Activated T-helper 9 cell treated with anti-CD3 and anti-CD28 coated beads, Interleukin-2, amount 50 U/mL, for 16 hours (primary cell): ENCODE results near the gene COL5A1.

ENCODE experiments used
- DNase-seq: peaks from one replicate; pipeline ENCODE4 v3.0.0-alpha.2; 2020; ENCODE audit warnings: low read depth

COL5A1 gene

DNA sequence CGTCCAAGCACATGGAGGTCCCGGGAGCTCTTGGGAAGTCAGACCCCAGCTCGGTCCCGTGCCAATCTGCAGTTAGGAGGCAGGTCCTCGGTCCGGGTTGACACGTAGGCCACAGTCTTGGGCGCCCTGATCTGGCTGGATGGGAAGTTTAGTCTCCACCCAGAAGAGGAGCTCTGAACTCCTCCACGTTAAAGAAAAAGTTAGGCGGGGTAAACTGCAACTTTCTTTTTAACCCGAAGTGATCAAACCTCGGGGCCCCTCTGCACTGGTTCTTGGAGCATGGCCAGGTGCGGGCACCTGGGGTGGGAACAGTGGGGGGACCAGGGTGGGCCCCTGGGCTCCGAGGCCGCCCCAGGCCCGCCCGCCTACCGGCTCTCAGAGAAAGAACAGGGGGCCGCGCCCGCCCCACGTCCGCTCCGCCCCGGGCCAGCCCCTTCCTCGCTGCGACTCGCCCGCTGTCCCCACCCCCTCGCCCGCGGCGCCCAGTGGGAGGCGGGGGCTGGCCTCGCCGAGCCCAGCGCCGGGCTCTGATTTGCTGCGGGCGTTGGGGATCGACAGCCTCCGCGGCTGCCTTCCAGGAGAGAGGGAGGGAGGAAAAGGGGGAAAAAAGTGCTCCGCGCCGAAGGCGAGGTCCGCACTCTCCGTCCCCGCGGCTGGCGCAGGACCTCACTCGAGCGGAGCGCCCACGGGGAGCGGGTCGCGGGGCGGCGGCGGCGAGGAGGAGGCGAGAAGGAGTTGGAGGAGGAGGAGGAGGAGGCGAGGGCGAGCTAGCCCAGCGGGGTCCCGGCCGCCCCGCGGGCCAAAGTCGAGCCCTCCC, at the start of gene COL5A1:
TSS of gene COL5A1 (plus strand) at position 631 of the 817 bp plus-strand sequence. CDS start 385 bp downstream, outside the sequence.
- peak; percentile 39 for DNase-seq

DNA sequence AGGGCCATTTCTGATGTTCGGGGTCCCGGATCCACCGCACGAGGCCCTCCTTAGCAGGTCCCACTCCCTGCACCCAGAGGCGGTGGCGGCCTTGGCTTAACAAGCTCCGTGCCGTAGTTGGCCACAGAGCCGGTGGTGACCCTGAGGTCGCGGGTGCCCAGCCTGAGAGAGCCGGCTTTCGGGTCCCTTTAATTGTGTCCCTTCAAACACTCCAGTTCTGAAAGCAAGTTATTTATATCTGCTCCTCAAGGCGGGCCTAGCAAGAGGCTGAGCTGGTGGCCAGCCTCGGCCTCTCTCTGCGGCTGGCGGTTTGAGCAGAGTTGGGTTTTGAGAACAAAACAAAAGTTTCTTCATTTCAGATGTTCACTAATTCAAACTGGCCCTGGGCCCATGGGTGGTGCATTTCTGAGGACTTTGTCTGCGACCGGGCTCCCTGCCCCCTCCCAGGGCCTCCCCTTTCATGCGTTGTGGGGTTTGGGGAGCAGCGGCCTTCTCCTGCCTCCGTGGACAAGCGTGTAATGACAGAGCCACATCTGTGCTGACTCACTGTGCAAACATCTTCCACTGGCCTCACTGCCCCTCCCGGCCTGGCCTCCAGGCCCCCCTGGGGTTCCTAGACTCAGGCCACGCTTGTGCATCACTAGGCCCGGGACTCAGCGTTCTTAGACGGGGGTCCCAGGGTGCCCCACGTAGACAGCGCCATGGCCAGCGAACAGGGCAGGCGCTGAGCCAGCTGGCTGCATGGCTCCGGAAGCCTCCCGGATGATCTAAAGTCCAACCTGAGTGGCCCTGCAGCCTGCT, 49.4 kb upstream of the COL5A1 start:
- DNase-seq = no peak

DNA sequence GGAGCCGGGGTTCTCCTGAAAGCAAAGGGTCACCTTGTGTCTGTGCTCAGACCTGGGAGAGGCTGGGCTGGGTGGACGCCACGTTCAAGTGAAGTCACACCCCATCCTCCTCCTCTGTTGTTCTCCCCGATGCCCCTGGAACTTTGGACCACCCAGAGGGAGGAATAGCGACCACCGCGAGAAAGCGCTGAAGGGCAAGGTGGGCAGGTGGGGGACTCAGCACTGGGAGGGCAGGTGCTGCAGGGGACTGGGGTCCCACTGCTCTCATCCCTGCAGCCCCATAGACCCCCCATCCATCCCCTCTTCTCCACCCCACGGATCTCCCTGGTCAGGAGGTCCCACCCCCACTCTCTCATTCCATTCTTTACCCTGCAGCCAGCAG, 48.8 kb upstream of the COL5A1 start:
- DNase-seq = no peak

DNA sequence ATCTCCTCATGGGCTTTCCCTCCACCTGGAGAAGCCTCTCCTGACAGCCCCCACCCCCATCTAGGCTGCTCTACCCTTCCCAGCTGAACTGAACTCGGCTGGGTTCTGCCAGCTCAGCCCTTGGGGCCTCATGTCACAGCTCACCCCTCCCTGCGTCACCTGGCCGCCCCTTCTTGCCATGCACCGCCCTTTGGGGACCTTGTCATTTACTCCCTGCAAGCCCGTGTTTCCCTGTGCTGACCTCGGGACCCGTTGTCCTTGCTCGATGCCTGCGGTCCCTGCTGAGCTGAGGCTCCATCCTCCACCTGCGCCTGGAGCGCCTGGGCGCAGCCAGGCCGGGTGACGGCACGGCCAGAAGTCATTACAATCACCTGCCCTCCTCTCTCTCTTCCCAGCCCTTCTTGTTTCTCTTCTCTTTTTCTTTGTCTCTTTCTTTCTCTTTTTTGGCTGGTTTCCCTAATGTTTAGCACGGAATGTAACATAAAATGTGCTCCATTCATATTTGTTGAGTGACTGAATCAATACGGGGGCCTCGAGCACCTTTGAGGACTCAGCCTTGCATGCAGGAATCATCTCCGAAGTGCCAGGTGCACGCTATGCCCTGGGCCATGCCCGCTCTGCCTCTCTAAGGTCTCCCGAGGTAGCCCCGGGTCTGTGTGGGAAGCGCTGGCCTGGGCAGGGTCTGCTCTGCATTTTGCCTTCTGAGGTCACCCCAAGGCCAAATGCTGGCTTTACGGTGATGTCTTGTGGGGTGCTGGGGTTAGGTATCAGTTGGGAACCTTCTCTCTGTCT, 48.1 kb upstream of the COL5A1 start:
- no peak for DNase-seq

DNA sequence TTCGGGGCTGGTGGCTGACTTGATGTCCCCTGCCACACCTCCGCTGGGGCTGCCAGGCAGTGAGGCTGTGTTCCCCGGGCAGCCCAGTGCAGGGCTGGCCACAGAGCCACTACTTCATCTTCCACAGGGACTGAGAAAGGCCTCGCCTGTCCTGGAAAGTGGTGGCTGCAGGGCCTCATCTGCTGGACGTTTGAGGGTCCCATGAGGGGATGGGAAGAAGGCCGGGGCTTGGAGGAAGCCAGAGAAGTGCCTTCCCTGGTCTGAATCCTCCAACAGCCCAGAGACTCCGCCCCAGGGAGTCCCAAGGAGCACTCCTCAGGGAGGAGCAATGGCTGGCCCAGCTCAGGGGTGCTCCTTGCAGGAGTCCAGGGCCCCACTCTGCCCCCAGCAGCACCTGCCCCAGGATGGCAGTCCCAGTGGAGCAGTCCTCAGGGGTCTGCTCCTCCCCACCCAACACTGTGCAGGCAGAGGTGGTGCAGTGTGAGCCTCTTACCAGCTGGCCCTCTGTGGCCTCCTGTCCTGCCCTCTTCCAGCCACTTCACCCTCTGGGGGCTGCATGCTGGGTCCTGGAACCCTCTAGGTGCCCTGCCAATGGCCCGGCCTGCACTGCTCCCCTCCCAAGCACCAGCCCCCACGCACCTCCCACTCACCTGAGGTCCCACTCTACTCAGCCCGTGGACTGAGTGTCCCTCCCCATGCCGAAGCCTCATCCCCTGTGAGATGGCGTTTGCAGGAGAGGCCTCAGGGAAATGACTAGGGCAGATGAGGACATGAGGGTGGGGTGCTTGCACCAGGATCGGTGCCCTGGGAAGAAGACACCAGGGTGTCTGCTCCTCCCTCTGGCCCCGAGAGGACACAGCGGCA, 47.3 kb upstream of the COL5A1 start:
- DNase-seq = no peak

DNA sequence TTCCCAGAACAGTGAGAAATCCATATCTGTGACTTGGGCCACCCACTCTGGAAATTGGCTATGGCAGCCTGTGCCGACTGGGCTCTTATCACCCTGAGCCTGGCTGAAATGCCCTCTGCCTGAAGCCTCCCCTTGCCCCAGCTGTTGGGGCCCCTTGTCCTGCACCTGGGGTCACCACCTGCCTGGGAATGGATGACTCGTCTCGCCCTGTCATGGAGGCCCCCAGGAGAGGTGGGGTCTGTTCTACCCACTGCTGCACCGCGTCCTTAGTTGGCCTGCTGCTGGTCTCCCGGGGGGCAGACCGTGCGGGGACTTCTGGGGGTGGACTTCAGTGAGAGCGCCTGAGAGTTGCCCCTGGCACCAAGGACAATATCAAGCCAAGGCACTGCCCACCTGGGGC, 46.6 kb upstream of the COL5A1 start:
- DNase-seq = no peak

DNA sequence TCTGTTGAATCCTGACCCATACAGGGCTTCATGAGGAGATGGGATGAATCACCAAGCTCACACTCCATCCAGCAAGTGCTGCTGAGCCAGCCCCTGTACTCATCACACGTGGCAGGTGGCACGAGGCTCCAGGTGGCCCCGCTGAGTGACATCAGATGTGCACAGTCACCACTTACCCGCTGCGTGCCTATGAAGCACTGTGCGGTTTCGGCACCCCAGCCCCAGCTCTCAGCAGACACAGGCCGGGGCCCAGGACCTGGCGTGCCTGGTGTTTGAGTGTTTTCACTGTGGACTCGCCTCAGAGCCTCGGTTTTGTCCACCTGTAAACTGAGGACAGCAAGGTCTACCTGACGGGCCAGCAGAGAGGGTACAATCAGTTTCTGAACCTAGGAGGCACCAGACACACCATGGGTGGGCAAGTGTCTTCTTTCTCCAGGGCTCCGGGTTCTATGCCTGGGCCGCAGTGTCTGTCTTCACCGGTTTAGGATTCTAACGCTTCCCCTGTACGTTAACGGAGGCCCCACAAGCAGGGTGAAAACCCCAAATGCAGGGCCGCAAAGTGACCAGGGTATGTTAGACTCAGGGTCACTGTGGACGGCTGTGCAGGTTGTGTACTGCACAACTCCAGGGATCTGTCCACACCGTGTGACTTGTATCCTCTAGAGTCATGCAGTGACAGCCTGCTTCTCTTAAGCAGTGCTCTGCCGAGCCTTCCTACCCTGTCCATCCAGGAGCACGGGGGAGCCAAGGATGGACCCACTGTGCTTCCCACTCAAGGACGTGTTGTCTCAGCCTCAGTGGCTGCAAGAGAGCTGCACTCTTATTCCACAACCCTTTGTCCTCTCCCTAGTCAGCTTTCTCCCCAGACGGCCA, 44.3 kb upstream of the COL5A1 start:
- no peak for DNase-seq

DNA sequence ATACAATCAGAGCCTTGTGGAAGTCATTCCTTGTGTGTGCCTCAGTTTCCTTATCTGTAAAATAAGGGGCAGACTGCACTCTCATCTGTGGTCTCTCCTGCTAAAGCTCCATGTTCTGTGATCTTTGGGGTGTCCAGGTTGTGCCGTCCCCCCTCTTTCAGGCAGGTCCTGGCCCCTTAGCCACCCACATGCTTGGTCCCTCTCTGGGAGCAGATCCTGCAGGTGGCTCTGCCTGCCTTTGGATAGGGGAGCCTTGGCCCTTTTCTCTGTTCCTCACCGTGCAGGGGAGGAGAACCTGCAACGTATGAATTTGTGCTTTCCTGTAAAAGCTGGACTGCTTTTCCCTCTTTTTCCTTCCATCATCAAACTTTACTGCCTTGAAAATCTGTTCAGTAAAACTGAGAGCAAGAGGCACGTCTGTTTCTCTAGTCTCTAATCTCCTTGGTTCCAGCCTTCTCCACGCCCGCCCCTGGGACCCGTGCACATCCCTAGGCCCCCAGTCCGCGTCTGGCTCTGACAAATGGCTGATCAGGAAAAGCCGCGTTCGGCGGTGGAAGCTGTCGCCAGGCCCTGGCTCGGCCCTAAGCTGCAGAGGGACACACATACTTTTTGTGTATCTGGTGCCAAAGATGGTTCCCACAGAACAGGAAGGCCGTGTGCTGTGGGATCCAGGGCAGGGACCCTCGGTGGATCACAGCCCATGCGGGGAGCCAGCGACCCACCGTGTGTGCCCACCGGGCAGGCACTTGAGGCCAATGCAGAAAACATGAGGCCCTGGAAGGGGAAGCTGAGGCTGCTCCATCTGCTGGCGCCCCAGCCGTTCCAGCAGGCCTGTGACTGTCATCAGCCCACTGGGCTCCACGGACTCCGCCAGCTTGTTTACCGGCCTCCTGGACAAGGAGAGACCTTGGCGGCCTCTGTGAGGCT, 43.4 kb upstream of the COL5A1 start:
- no peak for DNase-seq

DNA sequence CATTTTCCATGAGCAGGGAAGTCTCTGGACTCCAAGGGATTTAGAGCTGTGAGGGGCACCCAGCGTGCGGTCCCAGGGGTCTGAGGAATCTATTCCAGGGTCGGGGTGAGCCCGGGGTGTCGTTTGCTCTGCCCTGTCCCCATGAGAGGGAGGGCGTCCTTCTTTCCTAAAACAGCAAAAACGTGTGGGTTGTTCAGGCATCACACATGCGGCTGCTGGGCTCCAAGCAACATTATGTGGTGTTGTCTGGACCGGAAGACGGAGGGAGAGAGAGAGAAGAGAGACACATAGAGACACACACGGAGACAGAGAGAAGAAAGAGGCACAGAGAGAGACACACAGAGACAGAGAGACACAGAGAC, 42.7 kb upstream of the COL5A1 start:
- no peak for DNase-seq

DNA sequence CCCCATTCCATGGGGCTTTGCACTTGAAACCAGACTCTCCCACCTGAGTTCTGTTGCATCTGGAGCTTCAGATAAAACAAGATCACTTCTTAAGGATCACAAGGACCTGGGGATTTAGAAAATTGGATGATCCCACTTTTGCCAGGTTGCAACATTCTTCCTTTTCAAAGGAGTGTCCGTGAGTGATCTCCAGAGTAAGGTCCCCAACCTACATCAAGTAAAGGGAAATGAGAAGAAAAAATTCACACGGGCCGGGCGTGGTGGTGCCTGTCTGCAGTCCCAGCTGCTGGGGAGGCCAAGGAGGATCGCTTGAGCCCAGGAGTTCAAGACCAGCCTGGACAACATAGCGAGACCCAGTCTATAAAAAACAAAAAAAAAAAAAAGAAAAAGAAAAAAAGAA, 41.2 kb upstream of the COL5A1 start:
- no peak for DNase-seq

DNA sequence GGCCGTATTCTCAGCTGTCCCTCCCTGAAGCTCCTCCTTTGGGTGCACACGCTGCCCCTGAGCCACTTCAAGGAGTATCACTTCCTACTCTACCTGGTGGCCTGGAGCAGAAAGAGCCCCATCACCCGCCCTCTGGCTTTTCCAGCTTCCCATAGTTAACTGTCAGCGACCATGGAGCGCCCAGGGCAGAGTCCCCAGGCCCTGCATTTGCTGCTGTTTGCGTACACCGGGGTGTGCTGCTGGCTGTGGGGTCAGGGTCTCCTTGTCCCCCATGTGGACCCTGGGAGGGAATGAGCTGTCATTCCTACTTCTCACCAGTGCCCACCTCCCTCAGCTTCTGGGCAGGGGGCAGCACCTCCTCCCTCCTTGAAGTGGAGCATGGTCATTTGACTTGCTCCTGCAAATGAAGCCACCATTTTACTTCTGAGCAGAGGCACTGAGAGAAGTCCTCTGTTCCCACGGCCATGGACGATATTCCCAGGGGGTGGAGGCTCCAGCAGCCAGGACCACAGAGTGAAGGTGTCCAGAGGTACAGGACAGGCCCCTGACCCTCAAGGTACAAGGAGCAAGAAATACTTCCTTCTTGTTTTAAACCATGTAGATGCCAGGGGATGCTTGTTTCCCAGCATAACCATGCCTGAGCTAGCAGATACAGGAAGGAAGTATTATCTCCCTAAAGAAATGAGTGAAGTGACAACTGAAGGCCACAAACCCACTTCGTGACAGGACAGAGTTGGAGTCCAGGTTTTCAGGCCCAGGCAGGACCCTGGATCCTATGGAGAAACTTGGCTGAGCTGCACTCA, 40.6 kb upstream of the COL5A1 start:
- no peak for DNase-seq

DNA sequence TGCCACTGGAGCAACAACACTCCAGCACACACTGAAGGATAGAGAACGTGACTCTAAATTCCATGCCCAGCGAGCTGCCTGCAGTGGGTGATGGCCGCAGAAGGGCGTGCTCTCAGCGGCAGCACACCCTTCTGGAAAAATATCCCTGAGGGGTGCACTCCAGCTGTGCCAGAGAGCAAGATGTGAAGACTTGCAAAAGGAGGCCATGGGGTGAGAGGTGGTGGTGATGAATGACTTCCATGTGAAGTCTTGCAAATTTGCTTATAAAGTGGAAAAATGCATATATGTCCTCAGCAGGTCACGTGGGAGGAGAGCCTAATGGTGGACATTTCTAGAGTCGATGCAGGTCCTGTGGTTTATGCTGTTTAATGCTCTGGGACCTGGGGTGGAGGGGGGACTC, 39.8 kb upstream of the COL5A1 start:
- no peak for DNase-seq

DNA sequence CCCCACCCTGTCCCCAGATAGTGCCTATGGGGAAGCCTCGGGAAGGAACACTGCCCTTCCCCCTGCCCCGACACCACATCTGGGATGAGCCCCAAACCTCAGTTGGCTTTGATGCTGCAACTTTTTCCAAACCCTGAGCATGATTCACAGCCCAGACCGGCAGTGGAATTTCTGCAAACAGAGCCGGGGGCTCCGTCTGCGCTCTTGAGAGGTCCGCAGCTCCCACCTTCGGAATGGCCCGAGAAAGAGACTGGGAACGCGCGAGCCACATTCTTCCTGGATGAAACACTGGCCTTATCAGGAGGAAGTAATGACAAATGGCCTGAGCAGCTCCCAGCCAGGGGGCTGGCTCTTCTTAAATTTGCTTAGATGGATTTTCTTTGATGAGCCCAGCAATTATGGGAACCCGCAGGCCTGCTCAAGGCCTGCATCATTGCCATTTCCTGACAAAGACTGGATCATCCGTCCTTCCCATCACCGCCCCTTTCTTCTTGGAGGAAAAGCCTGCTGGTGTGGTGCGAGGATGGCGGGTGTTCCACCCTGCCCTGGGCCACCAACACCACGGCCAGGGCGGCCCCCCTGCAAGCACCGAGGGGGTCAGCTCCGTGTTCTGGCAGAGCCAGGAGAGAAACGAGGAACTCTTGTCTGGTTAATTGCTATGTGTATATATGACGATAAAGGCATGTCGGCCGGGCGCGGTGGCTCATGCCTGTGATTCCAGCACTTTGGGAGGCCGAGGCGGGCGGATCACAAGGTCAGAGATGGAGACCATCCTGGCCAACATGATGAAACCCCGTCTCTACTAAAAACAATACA, 38.8 kb upstream of the COL5A1 start:
- no peak for DNase-seq

DNA sequence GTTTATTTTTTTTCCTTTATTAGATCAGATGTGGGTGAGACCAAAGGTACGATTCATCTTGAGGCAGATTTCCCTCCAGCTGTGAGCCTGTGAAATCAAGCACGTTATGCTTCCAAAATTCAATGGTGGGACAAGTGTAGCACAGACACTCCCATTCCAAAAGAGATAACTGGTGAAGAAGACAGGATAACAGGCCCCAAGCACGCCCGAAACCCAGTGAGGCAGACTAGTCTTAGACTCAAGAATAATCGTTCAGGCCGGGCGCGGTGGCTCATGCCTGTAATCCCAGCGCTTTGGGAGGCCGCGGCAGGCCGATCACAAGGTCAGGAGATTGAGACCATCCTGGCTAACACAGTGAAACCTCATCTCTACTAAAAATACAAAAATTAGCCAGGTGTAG, 36.8 kb upstream of the COL5A1 start:
- no peak for DNase-seq

DNA sequence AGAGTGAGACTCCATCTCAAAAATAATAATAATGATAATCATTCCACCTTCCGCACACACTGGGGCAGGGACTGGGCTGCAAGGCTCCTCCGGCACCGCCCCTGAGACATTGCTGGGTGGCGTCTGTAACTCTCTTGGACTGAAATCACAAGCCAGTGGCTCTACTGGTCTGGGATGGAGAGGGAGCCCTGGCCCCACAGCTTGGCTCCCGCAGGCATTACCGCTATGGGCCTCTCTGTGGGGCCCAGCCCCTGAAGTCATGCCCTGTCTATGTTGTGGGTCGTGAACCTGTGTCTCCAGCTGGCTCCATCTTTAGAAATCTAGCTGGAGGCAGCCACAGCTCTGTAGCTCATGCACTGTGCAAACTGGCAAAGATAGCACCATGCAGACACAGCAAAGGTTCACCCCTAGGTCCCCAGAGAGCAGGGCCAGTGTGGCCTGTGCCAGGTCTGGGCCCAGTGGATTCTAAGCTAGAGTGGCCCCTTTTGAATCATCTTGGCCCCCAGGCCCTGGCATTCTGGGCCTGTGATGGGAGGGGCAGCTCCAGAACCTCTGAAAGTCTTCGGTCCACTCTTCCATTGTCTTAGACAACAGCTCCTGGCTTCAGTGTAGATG, 36.1 kb upstream of the COL5A1 start:
- DNase-seq = no peak

DNA sequence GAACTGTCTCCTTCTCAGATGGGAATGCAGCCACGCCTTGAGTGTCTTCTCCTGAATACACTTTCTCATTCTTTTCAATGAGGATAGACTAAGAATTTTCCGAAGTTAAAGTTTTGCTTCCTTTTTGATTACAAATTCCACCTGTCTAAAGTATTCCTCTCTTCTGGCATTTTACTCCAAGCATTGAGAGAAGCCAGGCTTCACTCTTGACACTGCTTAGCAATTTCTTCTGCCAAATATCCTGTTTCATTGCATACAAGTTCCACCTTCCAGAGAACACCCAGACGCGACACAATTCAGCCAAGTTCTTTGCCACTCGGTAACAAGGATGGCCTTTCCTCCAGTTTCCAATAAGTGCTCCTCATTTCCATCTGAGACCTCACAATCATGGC, 35.6 kb upstream of the COL5A1 start:
- no peak for DNase-seq

DNA sequence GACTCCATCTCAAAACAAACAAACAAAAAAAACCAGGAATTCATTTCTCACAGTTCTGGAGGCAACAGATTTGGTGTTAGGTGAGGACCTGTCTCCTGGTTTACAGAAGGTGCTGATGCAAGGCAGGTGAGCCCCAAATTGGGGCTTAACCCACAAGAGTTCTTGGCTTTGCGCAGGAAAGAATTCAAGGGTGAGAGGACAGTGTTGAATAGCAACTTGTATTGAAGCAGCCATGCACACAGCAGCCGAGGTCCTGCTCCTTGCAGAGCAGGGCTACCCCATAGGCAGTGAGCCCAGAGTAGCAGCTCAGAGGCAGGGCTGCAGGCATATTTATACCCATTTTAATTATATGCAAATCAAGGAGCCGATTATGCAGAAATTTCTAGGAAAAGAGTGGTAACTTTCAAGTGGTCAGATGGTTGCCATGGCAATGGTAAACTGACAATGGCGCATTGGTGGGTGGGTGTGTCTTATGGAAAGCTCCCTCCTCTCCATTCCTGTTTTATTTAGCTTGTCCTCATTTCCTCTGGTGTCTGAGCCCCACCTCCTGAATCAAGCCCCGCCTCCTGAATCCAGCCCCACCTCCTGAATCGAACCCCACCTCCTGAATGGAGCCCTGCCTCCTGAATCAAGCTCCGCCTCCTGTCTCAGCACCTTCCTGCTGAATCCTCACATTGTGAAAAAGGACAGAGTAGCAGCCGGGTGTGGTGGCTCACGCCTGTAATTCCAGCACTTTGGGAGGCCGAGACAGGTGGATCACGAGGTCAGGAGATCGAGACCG, 34.5 kb upstream of the COL5A1 start:
- DNase-seq = no peak
